Left kidney (tissue), 2 donors: ENCODE data around the gene MSI2. TPM values are rescaled to one million over a fixed set of nuclear protein-coding genes. Genes with fewer than 3 reads are reported as not detected.

Source experiments
- DNase-seq: peaks from one replicate; pipeline ENCODE4 v3.0.0-alpha.2; 2013
- polyA plus RNA-seq: library from polyadenylated mRNA; unstranded; fragments of 120-200 nt; gene quantifications from one replicate; pipeline ENCODE4 v1.2.1, GENCODE V29; 2013; ENCODE audit not compliant: insufficient read length

Gene MSI2
- polyA plus RNA-seq, 1 donor: 106 TPM

DNA sequence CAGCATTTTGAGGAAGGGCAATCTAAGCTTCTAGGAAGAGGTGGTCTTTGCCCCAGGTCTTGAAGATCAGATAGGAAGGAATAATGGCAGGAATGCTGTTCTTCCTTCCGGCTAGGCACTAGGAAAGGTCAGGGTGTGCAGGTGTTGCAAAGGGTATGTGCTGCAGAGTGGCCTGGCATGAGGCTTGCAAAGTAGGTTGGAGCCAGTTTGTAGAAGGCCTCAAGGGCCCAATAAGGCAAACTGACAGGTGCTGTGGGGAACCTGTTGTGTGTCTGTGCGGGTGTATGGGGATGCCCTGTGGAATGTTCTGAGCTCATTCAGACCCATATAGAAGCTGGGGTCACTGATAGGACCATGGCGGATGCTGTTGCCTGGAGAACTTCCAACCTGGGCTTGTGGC is 12.7 kb downstream of the MSI2 start:
- no peak for DNase-seq

DNA sequence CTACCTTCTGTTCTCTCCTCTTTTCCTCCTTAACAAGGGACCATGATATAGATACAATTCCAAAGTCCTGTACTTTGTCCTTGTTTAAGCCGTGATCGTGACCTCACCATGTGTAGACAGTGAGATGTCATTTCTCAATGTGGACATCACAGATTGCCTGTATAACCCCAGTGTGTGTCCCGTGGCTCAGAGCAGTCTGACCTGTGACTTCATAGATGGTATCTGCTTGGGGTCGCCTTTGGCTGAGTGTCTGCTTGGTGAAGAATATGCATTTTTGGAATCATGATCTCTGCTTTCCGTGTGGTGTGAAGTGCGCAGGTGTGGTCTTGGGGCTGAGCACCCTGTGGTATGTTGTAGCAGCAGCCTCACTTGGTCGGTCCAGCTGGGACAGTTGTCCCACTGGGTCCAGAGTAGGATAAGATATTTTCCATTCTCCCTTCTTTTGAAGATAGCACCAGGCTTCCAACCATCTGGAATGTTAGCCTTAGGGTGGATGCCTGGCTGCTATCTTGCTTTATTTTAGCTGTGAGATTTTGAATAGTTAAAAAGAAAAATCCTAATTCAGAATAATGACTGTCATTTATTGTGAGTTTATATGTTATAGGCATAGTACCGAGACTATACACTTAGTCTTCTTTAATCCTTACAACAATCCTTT is 13.4 kb downstream of the MSI2 start:
- no peak for DNase-seq

- DNase-seq: no peak
Observed at GRCh38 chr17:57270801-57271245, 14.5 kb downstream of the MSI2 start.

DNA sequence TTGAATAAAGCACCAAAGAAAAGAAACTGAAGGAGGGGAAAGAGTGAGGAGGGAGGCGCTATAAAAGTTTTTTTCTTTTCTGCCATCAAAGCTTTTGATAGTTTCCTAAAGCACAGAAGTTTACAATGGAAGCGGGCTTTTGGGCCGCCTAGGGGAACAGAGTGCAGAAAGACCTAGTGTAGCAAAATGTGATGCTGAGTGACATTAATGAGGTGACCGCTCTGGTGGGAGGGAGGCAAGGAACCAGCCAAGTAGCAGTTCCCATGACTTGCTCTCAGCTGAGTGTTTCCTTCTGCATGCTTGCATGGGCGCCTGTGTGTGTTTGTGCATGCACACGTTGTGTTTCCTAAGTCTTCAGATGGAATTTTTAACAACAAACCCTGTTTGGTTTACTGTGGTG is 15.5 kb downstream of the MSI2 start:
- no peak for DNase-seq

DNA sequence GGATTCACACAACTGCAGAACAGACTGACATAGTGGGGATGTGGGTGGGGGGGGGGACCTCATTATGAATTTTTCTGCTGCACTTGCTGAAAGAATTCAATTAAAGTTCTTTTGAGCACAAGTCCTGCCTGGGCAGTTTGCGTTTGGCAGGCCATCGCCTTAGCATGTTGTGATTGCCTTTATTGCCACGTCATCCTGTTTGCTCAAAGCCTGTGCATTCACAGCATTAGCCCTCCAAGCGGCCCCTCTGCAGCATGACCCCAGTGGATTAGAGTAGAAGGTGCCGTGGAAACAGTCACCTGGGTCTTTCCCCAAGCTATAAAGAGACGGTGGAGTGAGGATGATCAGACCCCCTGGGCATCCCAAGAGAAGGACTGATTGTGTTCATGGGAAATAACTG is 17.2 kb downstream of the MSI2 start:
- DNase-seq: no peak

DNA sequence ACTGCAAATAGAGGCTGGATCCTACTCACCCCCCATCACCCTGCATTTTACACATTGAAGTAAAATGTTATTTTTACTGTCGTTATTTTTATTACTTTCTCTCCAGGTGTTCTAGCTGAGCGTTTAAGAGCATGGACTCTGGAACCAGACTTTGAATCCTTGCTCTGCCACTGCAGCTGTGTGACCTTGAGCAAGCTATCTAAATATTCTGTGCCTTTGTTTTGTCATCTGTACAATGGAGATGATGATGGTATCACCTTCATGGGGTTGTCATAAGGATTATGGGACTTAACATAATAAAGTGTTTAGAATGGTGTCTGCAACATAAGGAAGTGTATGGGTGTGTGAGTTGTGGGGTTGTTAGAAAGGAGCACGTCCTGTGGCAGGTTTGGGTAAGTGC is 17.8 kb downstream of the MSI2 start:
- no peak for DNase-seq

DNA sequence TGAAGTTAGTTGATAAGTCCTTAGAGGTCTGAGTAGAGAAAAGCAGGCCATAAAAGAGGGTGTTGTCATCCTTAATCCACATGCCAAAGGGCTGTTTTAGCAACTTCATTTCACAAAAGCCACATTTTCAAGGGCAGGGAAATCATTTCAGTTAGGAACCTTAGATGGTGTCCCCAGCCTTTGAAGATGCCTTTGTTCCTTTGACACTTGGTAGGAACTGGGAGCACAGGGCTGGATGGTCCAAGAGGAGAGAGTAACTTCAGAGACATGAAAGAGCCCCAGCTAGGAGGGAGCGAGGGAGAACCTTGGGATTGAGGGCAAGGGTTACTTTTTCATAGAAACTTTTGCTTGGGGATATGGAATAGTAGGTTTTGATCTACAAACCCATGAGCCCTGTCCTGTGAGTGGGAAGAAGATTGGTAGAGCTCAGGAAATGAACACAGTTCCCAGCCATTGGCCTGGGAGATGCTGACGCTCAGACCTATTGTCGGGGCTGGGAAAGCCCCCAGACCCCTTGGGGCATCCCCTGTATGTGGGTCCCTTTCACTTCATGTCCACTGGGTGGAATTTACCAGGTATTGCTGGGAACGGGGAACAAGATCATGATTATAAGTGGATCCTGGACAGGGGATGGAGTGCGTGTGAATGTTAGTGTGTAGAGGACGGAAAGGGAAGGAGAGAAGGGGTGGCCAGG is 18.9 kb downstream of the MSI2 start:
- no peak for DNase-seq

GRCh38 chr17:57276621-57277020 is 20.3 kb downstream of the MSI2 start:
- DNase-seq: no peak

DNA sequence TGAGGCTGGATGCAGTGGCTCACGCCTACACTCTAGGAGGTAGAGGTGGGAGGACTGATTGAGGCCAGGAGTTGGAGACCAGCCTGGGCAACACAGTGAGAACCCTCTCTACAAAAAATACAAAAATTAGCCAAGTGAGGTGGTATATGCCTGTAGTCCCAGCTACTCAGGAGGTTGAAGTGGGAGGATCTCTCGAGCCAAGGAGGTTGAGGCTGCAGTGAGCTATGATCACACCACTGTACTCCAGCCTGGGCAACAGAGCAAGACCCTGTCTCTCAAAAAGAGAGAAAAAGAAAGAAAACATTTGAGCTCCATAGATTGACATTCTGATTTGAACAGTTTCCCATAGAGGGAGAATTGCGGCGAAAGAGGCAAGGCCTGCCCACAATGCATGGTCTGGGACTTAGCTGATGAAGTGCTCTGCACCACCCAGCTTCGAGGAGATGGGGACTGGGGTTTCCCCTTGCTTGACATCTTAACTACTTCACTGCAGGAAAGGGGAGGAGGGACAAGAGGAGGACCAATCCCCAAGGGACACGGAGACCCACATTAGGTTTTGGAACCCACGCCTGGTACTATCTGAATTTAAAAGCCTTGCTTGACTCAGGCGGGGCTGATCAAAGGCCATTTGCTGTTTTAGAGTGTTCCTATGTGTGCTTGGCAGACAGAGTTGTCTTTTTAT is 21.7 kb downstream of the MSI2 start:
- no peak for DNase-seq

DNA sequence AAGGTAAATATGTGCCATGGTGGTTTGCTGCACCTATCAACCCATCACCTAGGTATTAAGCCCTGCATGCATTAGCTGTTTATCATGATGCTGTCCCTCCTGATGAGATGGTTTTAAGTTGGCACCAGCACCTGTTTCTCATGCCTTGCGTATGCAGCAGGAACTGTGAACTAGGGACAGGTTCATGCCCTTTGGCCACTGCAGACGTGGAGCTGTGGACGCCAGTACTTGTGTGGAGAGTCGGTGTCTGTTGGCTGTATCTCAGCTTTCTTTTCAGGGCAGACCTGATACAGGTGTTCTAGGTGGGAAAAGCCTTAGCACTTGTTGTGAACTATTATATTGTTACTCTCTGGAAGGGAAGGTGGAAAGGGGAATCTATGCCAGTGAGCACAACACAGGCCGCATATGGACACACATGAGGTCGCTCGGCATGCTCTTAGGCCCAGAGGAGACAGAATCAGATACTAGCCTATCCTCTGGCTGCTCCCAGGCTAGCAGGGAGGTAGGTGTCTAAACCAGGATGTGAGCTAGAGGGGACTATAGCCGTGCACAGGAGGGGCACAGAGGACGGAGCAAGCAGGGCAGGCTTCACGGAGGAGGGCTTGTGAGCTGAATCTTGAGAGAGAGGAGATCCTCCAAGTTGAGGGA is 22.5 kb downstream of the MSI2 start:
- no peak for DNase-seq

DNA sequence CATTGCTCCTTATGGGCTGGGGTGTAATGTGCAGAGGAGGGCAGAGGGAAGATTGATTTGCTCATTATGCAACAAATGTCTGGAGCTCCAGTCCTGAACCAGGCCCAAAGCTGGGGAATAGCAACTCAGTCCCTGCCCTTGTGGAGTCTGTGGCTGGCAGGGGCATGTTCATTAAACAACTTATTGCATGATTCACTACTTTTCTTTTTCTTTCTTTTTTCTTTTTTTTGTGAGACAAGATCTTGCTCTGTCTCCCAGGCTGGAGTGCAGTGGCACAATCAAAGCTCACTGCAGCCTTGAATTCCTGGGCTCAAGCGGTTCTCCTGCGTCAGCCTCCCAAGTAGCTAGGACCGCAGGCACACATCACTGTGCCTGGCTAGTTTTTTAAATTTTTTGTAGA is 23.1 kb downstream of the MSI2 start:
- DNase-seq: no peak

GRCh38 chr17:57281887-57282286 is 25.6 kb downstream of the MSI2 start:
- DNase-seq: no peak

GRCh38 chr17:57282296-57282695 is 26.0 kb downstream of the MSI2 start:
- DNase-seq: no peak

DNA sequence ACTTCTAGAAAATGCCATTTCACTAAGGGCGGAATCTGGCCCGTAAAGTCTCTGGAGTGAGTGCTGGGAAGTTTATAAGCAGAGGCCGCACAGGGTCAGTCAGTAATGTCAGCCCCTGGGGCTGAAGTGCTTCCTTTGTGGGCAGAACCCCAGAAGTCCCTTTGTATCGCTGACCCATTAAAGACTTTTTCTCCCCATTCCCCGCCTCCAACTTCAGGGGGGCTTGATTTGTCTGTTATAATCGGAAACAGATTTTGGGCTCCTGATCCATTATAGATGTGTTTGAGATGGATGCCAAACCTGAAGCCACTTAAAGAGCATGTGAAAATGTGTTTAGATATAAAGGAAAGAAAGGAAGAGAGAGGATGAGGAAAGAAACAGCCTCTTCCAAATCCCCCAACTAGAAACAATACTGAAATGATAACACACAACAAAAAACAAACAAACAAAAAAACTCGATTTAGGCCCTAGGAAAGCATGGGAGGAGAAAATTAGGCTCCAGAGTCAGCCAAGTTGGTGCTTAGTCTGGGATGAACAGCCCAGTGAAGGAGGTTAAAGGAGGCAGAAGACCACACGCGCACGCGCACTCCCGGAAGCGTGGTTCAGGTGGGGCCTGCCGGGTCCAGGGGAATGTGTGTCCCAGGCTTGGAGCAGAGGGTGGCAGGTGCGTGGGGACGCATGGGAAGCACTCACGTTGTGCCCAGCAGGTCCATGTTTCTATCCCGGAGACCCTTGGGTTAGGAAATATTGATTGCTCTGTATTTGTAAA is 27.1 kb downstream of the MSI2 start:
- no peak for DNase-seq

DNA sequence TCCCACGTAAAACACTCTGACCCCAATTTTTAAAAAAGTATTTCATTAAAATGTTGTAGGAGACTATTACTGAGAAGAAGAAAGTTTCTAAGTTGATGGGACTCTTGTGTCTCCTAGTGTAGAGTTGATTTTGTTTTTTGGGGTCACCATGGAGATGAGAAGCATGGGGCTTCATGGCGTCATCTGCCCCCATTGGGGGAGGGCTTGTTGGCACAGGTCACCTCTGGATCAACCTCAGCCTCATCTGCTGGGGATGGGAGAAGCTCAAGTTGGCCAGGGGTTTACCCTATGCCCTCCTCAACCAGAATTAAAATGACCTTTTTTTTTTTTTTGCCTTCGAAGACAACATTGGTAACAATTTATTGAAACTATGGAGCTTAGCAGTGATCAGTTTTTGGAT is 28.3 kb downstream of the MSI2 start:
- DNase-seq: no peak

GRCh38 chr17:57284984-57285646 is 28.8 kb downstream of the MSI2 start:
- no peak for DNase-seq

DNA sequence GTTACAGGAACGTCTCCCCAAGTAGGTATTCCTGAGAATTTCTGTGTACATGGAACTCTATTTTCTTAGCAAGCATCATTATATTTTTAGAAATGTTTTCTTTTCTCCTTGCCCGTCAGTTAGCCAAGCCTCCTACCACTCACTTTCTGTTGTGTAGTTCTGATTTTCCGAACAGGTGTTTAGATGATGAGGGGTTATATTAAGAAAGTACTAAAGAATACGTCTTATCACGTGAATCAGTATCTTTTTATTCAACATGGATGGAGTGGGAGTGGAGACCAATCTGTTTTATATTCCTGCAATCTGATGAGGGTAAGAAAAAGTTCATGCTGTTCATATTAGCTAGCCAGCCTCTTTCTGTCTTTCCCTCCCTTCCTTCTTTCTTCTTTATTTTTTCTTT is 29.4 kb downstream of the MSI2 start:
- DNase-seq: no peak

- DNase-seq: no peak
Observed at GRCh38 chr17:57286399-57287105, 30.2 kb downstream of the MSI2 start.

DNA sequence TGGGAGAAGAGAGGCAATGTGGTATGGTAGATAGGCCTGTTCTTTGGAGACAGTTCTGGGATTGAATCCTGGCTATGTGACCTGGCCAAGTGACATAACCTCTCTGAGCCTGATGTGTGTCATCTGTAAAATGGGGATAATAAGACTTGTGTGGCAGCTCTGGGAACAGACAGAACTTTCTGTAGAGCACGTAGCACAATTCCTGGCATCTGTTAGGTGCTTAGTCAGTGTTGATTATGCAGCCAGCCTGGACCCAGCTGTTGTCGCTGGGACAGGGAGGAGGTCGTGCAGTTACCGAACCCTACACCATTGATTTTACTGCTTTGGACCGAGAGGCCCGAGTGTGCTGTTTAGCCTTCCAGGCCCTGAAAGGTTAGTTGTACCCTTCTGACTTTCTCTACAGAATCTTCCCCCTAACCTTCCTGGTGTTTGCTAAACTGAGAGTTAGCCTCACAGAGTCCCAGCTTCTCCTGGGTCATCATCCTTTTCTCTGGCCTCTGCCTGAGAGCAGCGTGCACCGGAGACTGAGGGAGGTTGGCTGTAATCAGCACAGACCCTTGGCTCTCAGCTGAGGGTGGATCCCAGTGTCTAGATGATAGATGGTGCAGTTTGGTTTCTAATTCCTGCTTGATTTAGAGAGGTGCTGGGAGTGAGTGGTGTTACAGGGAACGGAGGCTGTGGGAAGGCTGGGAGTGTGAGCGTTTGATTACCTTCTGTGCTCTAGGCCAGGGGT is 31.9 kb downstream of the MSI2 start:
- no peak for DNase-seq

DNA sequence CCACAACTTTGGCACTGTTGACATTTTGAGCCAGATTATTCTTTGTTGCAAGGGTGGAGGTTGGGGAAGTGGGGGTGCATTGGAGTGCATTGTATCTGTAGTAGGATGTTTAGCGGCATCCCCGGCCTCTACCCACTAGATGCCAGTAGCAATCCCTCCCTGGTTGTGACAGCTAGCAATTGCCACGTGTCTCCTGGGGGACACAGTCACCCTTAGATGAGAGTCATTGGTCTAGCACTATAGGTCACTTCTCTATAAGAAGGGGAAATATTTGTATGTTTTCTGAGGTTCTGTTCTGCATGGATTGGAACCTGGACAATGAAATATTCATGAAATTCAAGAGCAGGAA is 32.4 kb downstream of the MSI2 start:
- DNase-seq: no peak
